Measurements from ENCODE around the gene CCR5.

Gene CCR5

DNA sequence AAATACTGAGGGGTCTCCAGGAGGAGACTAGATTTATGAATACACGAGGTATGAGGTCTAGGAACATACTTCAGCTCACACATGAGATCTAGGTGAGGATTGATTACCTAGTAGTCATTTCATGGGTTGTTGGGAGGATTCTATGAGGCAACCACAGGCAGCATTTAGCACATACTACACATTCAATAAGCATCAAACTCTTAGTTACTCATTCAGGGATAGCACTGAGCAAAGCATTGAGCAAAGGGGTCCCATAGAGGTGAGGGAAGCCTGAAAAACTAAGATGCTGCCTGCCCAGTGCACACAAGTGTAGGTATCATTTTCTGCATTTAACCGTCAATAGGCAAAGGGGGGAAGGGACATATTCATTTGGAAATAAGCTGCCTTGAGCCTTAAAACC lies 4.5 kb downstream of the CCR5 start:
- no peak overlapping the region for H3K4me2 ChIP-seq (ENCODE audit: low read length)
- no peak overlapping the region for H2AFZ ChIP-seq (ENCODE audit: low read length)
- H3K4me1 ChIP-seq (ENCODE audit: insufficient read depth, low read length, severe bottlenecking): no peaks in the 10 kb centered on the region
- no peak for TF ChIP-seq EZH2 (IDR thresholded peaks at IDR 0.05; ENCODE audit: borderline replicate concordance, low read length)
- TF ChIP-seq, protein P1, sequence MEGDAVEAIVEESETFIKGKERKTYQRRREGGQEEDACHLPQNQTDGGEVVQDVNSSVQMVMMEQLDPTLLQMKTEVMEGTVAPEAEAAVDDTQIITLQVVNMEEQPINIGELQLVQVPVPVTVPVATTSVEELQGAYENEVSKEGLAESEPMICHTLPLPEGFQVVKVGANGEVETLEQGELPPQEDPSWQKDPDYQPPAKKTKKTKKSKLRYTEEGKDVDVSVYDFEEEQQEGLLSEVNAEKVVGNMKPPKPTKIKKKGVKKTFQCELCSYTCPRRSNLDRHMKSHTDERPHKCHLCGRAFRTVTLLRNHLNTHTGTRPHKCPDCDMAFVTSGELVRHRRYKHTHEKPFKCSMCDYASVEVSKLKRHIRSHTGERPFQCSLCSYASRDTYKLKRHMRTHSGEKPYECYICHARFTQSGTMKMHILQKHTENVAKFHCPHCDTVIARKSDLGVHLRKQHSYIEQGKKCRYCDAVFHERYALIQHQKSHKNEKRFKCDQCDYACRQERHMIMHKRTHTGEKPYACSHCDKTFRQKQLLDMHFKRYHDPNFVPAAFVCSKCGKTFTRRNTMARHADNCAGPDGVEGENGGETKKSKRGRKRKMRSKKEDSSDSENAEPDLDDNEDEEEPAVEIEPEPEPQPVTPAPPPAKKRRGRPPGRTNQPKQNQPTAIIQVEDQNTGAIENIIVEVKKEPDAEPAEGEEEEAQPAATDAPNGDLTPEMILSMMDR (IDR thresholded peaks at IDR 0.05; ENCODE audit: low read length): no peak
- no peaks in the 10 kb centered on the region for H4K20me1 ChIP-seq (ENCODE audit: insufficient read depth, low read length)
- no peak overlapping the region for H3K9ac ChIP-seq (ENCODE audit: low read length)
- H3K27ac ChIP-seq (ENCODE audit: low read depth, low read length, poor library complexity, severe bottlenecking): no peak overlapping the region
- H3F3A ChIP-seq (ENCODE audit: insufficient read depth, low read length): no peaks in the 10 kb centered on the region
- H3K9me3 ChIP-seq (ENCODE audit: low read length): no peaks in the 10 kb centered on the region
- H3K79me2 ChIP-seq (ENCODE audit: insufficient read depth, low read length): no peaks in the 10 kb centered on the region
- H3K9me2 ChIP-seq (ENCODE audit: low read depth, low read length): no peaks in the 10 kb centered on the region
- H3K27me3 ChIP-seq (ENCODE audit: insufficient read depth, low read length): peaks cover 5% of the 10 kb centered on the region
- H3K4me3 ChIP-seq (ENCODE audit: low read depth, low read length, poor library complexity, severe bottlenecking): no peak overlapping the region
- H3K36me3 ChIP-seq (ENCODE audit: insufficient read depth, low read length): no peaks in the 10 kb centered on the region

- Histone ChIP-seq H3K27me3 (ENCODE audit: insufficient read depth, low read length) (peaks cover 5% of the 10 kb centered on the region; the same call in 1 of the 2 replicates), H3K36me3 (ENCODE audit: insufficient read depth, low read length) (no peaks in the 10 kb centered on the region), H3K4me1 (ENCODE audit: insufficient read depth, low read length, severe bottlenecking) (no peaks in the 10 kb centered on the region), H3K79me2 (ENCODE audit: insufficient read depth, low read length) (no peaks in the 10 kb centered on the region), H4K20me1 (ENCODE audit: insufficient read depth, low read length) (no peaks in the 10 kb centered on the region), H3F3A (ENCODE audit: insufficient read depth, low read length) (no peaks in the 10 kb centered on the region), H3K4me3 (ENCODE audit: low read depth, low read length, poor library complexity, severe bottlenecking) (no peak overlapping the region), H3K9me2 (ENCODE audit: low read depth, low read length) (no peaks in the 10 kb centered on the region), H2AFZ (ENCODE audit: low read length) (no peak overlapping the region), H3K9me3 (ENCODE audit: low read length) (no peaks in the 10 kb centered on the region), H3K9ac (ENCODE audit: low read length) (no peak overlapping the region), H3K4me2 (ENCODE audit: low read length) (no peak overlapping the region), H3K27ac (ENCODE audit: low read depth, low read length, poor library complexity, severe bottlenecking) (no peak overlapping the region)
- TF ChIP-seq, protein P1 (IDR thresholded peaks at IDR 0.05; ENCODE audit: low read length): no peak
- no peak for TF ChIP-seq EZH2 (IDR thresholded peaks at IDR 0.05; ENCODE audit: borderline replicate concordance, low read length)
Measured at GRCh38 chr3:46375814-46376213, 5.1 kb downstream of the CCR5 start.

- no peaks in the 10 kb centered on the region for H3K36me3 ChIP-seq (ENCODE audit: insufficient read depth, low read length)
- H2AFZ ChIP-seq (ENCODE audit: low read length): no peak overlapping the region
- H3K9ac ChIP-seq (ENCODE audit: low read length): no peak overlapping the region
- TF ChIP-seq, protein P1 (IDR thresholded peaks at IDR 0.05; ENCODE audit: low read length): peak; percentile 81
- TF ChIP-seq EZH2 (IDR thresholded peaks at IDR 0.05; ENCODE audit: borderline replicate concordance, low read length): no peak
- no peaks in the 10 kb centered on the region for H3F3A ChIP-seq (ENCODE audit: insufficient read depth, low read length)
- no peaks in the 10 kb centered on the region for H4K20me1 ChIP-seq (ENCODE audit: insufficient read depth, low read length)
- H3K27ac ChIP-seq (ENCODE audit: low read depth, low read length, poor library complexity, severe bottlenecking): no peak overlapping the region
- no peaks in the 10 kb centered on the region for H3K9me2 ChIP-seq (ENCODE audit: low read depth, low read length)
- H3K4me1 ChIP-seq (ENCODE audit: insufficient read depth, low read length, severe bottlenecking): no peaks in the 10 kb centered on the region
- no peak overlapping the region for H3K4me2 ChIP-seq (ENCODE audit: low read length)
- 0 out of 2 replicates have a peak, but pooled peaks cover 5% of the 10 kb centered on the region for H3K27me3 ChIP-seq (ENCODE audit: insufficient read depth, low read length)
- no peak overlapping the region for H3K4me3 ChIP-seq (ENCODE audit: low read depth, low read length, poor library complexity, severe bottlenecking)
- no peaks in the 10 kb centered on the region for H3K9me3 ChIP-seq (ENCODE audit: low read length)
- no peaks in the 10 kb centered on the region for H3K79me2 ChIP-seq (ENCODE audit: insufficient read depth, low read length)
Measured at GRCh38 chr3:46378426-46378942, 7.7 kb downstream of the CCR5 start.
